Endometrial microvascular endothelial cells (primary cell): Measurements from ENCODE around the gene SNX20. TPM values are rescaled to one million over a fixed set of nuclear protein-coding genes. Genes with fewer than 3 reads are reported as not detected.

Experiments used
- in situ Hi-C: cut with HindIII; loops from 2 replicates; pipeline ENCODE4 v1.10.0; 2017; ENCODE audit warnings: low sequenced_read_pairs, low pct_unique_long_range_greater_than_20kb; ENCODE audit errors: inconsistent ontology term
- total RNA-seq: library from RNA; depleted of rRNA; stranded (reverse); fragments of >200 nt; gene quantifications from one replicate; pipeline ENCODE4 v1.2.3, GENCODE V29; 2015; ENCODE audit errors: inconsistent ontology term

The SNX20 gene
- total RNA-seq, 1 donor from 2014 or later, result not detected

- in situ Hi-C loops, result no loop called here
These were observed 38.8 kb downstream of the SNX20 start for GRCh38 chr16:50642349-50642748.

GRCh38 chr16:50641818-50642187, 39.3 kb downstream of the SNX20 start:
- in situ Hi-C loops, result no loop called here

- in situ Hi-C loops, result no loop called here
These were observed 39.9 kb downstream of the SNX20 start for GRCh38 chr16:50640919-50641817.

- in situ Hi-C loops, result no loop called here
These were observed 40.7 kb downstream of the SNX20 start for GRCh38 chr16:50640391-50640790.

GRCh38 chr16:50638816-50639670, 42.1 kb downstream of the SNX20 start:
- in situ Hi-C loops, result no loop called here

- in situ Hi-C loops, result no loop called here
These were observed 43.2 kb downstream of the SNX20 start for GRCh38 chr16:50637716-50638602.

GRCh38 chr16:50636753-50637374, 44.2 kb downstream of the SNX20 start:
- in situ Hi-C loops, result no loop called here

GRCh38 chr16:50635505-50636392, 45.4 kb downstream of the SNX20 start:
- in situ Hi-C loops, result no loop called here

- in situ Hi-C loops, result no loop called here
These were observed 46.2 kb downstream of the SNX20 start for GRCh38 chr16:50634947-50635346.

- in situ Hi-C loops, result no loop called here
These were observed 47.0 kb downstream of the SNX20 start for GRCh38 chr16:50634090-50634489.

- in situ Hi-C loops, result no loop called here
These were observed 47.9 kb downstream of the SNX20 start for GRCh38 chr16:50632927-50633800.

GRCh38 chr16:50631985-50632576, 49.0 kb downstream of the SNX20 start:
- in situ Hi-C loops, result no loop called here

- in situ Hi-C loops, result no loop called here
These were observed 49.7 kb downstream of the SNX20 start for GRCh38 chr16:50631249-50631984.

GRCh38 chr16:50630394-50631020, 50.6 kb downstream of the SNX20 start:
- in situ Hi-C loops, result no loop called here

- in situ Hi-C loops, result no loop called here
These were observed 51.8 kb downstream of the SNX20 start for GRCh38 chr16:50629334-50629733.
